NCI-H2227 (cell line): Measurements from ENCODE around the gene ZBTB46.
"Not testable (repeated sequence)": the region's sequence is repeated elsewhere in the genome, so short reads cannot be mapped to it uniquely, and the experiment has no call there.

Experiments used
- DNase-seq: peaks from one replicate; lab custom pipeline; 2025; ENCODE audit not compliant: unreplicated experiment; lab: John Stamatoyannopoulos, UW

Gene ZBTB46

GRCh38 chr20:63819224-63819921 is 11.7 kb downstream of the ZBTB46 start:
- no peak for DNase-seq

GRCh38 chr20:63815615-63816253 is 15.3 kb downstream of the ZBTB46 start:
- DNase-seq, result no peak

GRCh38 chr20:63814891-63815614 is 16.0 kb downstream of the ZBTB46 start:
- no peak for DNase-seq

GRCh38 chr20:63811491-63811875 is 19.6 kb downstream of the ZBTB46 start:
- DNase-seq, result no peak

GRCh38 chr20:63810730-63811490 is 20.2 kb downstream of the ZBTB46 start:
- no peak for DNase-seq

GRCh38 chr20:63809856-63810255 is 21.2 kb downstream of the ZBTB46 start:
- DNase-seq, result no peak

- DNase-seq, result no peak
These were observed 21.9 kb downstream of the ZBTB46 start for GRCh38 chr20:63808964-63809674.

- no peak for DNase-seq
These were observed 22.8 kb downstream of the ZBTB46 start for GRCh38 chr20:63808145-63808724.

GRCh38 chr20:63807654-63808053 is 23.4 kb downstream of the ZBTB46 start:
- DNase-seq, result no peak

GRCh38 chr20:63804308-63804636 is 26.8 kb downstream of the ZBTB46 start:
- DNase-seq, result no peak

GRCh38 chr20:63802469-63803240 is 28.4 kb downstream of the ZBTB46 start:
- DNase-seq, result no peak

- not testable (repeated sequence) for DNase-seq
These were observed 29.9 kb downstream of the ZBTB46 start for GRCh38 chr20:63801174-63801573.

- not testable (repeated sequence) for DNase-seq
These were observed 30.7 kb downstream of the ZBTB46 start for GRCh38 chr20:63800411-63800810.

- DNase-seq, result not testable (repeated sequence)
These were observed 31.9 kb downstream of the ZBTB46 start for GRCh38 chr20:63799127-63799526.

GRCh38 chr20:63797175-63797574 is 33.9 kb downstream of the ZBTB46 start:
- DNase-seq, result not testable (repeated sequence)

- DNase-seq, result no peak
These were observed 35.8 kb downstream of the ZBTB46 start for GRCh38 chr20:63795178-63795830.

GRCh38 chr20:63794614-63795013 is 36.5 kb downstream of the ZBTB46 start:
- no peak for DNase-seq

GRCh38 chr20:63792866-63793265 is 38.2 kb downstream of the ZBTB46 start:
- DNase-seq, result no peak

GRCh38 chr20:63791497-63792156 is 39.4 kb downstream of the ZBTB46 start:
- no peak for DNase-seq
